Hepatic stellate cell (primary cell): ENCODE measurements around the gene PXT1.
"Not testable (repeated sequence)": the region's sequence is repeated elsewhere in the genome, so short reads cannot be mapped to it uniquely, and the experiment has no call there.

Source experiments
- DNase-seq: peaks from one replicate; pipeline ENCODE4 v3.0.0; 2011; ENCODE audit warnings: low spot score

Gene PXT1

DNA sequence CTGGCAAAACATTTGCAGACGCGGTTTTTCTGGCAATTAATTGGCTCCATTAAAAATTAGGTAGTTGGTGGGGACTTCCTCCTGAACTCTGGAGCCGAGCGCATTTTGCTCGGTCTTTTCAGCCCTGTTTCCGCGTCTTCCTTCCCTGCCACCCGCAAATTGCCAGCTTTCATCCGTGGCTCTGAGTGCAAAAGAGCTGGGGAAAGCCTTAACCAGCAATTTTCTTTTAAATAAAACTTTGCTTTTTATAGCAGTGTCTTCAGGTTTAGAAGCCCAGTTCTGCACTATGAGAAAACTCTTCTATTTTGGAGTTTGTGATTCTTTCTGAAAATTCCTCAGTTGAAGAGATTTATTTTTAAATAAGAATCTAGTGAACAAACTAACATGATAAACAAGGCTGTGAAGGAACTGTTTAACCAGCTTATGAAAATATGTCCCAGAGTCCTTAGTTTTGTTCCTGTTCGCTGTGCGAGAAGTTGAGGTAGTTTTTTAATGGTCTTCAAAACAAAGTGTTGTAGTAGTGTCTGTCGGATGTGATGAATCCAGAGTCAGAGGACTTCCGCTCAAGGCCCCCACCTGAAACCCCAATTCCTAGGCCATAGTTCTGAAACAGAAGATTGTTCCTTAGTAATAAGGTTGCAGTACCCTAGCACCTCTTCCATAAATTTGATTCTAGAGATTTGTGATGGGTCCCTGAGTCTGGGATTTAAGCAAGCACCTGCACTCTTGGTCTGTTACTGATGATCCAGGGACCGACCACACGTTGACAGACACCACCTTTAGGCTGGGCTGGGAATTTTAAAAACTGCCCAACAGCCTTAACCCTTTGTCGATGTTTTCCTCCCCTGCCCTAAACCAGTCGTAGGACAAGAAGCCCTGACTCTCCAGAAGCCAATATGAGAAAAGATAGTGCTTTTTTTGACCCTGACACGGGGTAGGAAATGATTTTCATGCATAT lies 1.1 kb upstream of the PXT1 start:
- peak; percentile 22 for DNase-seq

DNA sequence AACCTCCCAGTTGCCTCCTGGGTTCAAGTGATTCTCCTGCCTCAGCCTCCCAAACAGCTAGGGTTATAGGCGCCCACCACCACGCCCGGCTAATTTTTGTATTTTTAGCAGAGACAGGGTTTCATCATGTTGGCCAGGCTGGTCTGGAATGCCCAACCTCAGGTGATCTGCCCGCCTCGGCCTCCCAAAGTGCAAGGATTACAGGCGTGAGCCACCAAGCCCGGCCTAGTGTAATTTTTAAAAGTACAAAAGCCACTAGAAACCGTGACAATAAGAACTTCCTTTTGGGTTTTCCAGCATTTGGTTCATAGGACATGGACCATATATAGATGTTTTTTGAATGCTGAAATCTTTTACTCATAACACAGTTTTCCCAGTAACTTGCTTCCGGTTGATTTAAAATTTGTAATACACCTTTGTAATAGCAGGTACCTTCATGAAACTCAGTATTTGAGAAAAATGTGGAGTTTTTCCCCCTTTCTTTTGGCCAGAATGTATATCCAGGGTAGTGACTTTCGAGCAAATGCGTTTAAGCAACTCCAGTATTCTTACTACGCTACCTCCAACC lies 467 bp downstream of the PXT1 start:
- no peak for DNase-seq

DNA sequence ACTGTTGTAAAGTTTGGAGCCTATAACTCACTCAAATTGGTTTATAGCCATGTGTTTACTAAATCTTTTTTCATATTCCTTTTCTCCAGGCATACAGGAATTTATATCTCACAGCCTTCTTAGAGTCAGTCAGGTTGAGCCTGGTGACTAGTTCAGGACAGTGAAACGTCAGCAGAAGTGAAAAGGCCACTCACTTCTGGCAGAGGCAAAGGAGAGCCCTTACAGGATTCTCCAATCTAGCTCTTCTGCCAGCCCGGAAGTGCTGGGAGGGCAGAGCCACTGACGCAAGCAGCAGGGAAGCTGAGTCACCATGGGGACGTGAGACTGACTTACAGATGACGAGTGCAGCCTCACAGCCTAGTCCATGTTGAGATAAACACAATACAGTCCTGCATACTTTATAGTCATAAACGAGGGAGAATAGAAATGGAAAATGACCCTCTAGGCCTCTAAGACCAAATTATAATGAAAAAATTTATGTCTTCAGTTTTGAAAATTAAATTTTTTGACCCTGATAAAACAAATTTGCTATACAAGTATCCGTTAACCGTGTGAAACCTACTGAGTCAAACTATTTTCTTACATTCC lies 1.3 kb downstream of the PXT1 start:
- peak; percentile 97 for DNase-seq

DNA sequence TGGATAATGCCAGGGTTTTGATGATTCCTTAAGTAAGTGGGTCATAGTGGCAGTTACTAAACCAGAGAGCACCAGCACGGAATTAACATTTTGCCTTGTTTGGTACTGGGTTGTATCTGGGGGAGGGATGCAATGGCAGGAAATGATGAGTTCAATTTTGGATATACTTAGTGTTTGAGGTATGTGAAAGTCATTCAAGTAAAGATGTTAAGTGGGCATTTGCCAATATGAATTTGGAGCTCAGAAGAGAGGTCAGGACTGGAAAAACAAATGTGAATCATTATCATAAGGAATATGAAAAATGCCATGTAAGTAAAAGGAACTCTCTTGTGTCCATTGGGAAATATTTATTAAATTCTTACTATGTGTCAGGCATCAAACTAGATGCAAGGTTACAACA lies 6.2 kb downstream of the PXT1 start:
- peak; percentile 42 for DNase-seq

DNA sequence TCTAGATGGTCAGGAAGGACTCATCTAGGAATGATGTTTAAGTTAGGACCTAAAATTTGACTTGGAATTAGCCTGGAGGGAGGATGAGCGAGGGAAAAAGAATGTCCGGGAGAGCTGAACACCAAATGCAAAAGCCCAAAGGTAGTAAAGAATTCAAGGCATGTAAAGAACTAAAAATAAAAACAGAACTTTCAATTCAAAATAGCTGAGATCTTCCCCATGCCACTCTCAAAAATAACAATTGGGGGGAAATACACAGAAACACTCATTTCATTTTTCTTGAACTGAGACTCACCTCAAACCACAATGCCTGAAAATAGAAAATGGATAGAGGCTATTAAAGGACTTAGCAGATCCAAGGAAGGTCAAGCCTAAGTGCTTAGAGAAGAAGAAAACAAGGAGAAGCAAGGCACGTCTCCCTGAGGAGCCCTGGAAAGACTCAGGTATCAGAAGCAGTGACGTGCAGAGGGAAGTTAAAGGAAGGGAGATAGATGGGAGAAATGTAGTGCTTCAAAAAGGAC lies 10.4 kb downstream of the PXT1 start:
- DNase-seq: peak; percentile 22

DNA sequence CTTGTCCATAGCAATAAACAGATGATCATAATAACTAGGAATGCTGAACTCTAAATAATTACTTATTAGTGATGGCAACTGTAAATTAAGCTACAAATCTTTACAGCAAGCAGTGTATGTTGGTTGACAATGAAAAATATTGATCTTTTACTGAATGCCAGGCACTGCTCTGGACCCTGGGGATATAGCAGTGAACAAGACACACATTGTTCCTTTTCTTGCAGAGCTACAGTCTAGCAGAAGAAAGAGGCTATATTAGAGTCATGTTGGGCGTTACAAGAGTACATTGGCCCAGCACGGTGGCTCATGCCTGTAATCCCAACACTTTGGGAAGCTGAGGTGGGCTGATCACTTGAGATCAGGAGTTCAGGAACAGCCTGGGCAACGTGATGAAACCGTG lies 11.5 kb downstream of the PXT1 start:
- DNase-seq: no peak

DNA sequence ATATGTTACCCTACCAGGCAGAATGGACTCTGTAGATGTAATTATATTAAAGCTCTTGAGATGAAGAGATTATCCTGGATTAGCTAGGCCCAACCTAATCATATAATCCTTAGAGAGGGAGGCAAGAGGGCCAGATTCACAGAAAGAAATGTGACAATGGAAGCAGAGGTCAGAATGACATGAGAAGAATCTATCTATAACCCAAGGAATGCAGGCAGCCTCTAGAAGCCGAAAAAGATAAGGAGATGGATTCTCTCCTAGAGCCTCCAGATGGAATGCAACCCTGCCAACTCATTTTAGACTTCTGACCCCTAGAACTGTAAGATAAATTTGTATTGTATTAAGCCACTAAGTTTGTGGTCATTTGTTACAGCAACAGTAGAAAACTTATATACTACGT lies 12.3 kb downstream of the PXT1 start:
- DNase-seq: peak; percentile 17

DNA sequence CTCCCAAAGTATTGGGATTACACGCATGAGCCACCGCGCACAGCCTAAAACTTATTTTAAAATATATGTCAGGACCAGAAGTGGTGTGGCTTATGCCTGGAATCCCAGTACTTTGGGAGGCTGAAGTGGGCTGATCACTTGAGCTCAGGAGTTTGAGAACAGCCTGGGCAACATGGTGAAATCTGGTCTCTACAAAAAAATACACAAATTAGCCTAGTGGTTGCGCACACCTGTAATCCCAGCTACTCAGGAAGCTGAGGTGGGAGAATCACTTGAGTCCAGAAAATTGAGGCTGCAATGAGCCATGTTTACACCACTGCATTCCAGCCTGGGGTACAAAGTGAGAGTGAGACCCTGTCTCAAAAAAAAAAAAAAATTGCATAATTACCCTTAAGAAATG lies 13.7 kb downstream of the PXT1 start:
- DNase-seq: no peak

DNA sequence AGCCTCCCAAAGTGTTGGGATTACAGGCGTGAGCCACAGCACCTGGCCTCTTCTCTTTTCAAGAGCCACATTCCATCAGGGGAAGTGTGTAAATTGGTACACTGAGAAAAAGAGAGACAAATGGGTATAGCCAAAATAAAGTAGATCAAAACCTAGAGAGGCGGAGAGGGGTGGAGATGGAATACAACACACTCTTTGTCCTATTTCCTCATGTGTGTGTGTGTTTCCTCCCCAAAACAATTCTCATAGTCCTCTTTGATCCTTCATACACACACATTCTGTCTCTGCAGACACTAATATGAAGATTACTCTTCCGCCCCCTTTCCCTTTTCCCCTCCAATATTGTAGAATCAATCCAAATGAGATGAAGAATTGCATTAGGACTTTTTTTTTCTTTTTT lies 16.0 kb downstream of the PXT1 start:
- DNase-seq: no peak

DNA sequence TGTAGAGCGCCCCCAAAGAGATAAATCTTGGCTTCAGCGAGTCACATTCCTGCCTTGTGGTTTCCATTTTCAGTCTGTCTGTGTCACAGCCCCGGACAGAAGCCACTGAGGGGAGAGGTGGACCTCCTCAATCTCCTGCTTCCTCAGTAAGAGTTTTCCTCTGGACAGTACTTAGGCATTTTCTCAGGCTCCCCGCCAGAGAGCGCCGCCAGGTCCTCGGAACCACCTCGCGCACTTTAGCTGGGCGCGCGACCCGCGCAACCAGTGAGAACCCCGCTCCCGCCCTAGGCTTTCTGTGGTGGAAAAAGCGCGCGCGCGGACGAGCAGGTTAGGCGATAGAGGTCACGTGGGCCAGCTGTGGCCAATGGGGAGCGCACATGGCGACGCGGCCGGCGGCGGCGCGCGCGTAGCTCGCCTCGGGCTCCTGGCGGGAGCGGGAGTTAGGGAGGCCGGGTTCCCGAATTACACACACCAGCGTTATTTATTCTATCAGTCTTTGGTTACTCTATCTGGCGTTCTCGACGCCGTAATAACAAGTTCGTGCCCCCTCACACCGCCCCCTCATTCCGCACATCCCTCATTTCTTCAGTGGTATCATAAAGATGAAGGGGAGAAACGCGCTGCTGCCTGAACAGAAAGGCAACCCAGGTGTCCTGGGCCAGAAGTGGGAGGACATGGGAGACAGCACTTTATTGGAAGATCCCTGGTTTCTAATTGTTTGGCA lies 19.4 kb downstream of the PXT1 start:
- DNase-seq: peak; percentile 98

DNA sequence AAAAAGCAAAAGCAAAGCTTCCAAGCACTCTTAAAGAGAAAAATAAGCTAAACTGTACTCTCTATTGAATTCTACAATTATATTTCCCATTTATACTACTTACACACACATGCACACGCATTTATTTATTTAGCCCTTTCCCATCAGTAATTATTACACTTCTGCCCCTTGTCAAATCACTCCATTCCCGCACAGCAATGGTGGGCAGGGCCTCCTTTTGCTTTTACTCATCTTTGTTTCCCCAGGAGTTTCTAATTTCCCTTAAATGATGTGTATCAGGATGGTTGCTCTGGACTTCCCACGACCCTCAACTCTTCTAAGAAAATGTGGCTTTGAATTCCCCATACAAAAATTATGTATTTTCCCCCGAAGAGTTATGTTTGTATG lies 19.9 kb downstream of the PXT1 start:
- DNase-seq: no peak

DNA sequence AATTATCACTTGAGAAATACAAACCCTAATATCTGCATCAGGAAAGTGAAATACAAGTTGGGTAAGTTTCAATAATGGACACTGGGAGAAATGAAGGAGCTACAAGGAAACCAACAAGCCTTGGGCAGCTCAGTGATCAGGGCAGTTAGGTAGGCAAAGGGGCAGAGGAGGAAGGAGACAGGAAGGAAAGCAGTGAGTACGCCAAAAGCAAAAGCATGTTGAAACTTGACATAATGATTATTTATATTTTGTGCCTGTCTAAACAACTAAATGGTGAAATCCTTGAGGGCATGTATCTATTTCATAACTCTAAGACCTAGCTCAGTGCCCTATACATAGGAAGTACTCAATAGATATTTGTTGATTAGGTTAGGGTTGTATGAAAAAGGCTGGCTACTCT lies 23.3 kb downstream of the PXT1 start:
- DNase-seq: no peak

DNA sequence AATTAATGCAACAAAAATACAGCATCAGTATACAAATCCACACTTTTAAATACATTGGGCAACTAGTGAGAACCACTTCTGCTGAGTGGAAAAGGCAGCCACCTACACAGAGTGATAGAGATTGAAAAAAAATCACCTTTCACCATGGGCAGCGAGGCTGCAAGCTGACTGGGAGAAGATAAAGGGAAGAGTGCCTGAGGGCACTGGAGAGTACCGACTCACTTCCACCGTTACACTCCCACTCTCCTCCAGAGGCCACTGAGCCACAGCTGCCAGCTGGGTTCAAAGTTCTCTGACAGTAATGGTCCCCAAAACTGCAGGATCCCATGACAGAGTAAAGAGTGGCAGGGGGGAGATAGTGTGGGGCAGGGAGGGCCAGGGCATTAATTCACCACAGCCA lies 24.1 kb downstream of the PXT1 start:
- DNase-seq: no peak

DNA sequence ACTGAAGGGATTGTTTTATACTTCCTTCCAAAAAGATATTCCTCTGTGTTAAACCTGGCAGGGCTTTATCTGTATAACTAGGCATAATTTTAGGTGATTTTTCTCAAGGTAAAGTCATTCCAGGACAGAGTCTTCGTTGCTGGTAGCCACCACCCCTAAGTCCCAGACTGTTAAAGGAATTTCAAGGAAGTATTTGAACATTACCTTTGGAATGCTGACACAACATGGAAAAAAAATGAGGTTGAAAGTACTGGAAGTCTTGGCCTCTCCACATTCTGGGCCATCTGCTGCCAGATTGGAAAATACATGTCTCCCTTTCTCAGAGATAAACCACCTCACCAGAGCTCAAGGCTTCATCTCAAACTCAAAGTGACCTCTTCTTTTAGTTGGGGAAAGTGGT lies 28.2 kb downstream of the PXT1 start:
- no peak for DNase-seq

DNA sequence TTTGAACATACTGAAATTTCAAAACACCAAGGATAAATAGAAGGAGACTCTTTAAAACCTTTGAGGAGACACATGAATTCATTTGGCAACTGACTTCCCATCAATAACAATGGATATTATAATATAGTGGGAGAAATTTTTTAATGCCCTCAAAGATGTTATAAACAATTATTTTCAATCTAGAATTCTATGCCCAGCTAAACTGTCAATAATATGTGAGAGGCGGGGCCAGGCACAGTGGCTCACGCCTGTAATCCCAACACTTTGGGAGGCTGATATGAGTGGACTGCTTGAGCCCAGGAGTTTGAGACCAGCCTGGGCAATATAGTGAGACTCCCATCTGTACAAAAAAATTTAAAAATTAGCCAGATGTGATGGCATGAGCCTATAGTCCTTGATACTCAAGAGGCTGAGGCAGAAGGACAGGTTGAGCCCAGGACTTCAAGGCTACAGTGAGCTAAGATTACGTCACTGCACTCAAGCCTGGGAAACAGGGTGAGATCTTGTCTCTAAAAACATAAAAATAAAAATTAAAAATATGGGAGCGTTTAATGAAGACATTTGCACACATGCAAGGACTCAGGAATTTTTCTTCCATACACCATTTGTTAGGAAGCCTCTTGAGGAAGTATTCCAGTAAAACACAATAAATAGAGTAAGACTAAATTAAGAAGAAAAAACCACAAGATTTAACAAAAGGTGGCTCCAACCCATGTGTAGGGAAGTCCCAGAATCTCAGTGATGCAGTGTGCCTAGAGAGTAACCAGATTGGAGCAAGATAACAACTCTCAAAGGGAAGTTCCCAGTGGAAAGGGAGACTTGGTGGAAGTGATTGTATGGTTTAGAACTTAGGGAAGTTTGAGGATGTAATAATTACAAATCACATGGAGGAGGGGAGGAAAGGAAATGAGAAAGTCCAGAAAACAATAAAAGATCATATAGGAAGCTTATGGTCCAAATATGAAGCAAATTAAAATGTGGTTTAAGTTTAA lies 28.9 kb downstream of the PXT1 start:
- DNase-seq: no peak

DNA sequence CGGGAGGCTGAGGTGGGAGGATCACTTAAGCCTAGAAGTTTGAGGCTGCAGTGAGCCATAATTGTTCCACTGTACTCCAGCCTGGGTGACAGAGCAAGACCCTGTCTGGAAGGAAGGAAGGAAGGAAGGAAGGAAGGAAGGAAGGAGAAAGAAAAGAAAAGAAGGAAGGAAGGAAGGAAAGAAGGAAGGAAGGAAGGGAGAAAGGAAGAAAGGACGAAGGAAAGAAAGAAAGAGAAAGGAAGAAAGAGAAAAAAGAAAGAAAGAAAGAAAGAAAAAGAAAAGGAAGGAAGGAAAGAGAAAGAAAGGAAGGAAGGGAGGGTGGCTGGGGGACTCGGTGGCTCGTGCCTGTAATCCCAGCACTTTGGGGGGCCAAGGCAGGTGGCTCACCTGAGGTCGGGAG lies 32.9 kb downstream of the PXT1 start:
- not testable (repeated sequence) for DNase-seq

DNA sequence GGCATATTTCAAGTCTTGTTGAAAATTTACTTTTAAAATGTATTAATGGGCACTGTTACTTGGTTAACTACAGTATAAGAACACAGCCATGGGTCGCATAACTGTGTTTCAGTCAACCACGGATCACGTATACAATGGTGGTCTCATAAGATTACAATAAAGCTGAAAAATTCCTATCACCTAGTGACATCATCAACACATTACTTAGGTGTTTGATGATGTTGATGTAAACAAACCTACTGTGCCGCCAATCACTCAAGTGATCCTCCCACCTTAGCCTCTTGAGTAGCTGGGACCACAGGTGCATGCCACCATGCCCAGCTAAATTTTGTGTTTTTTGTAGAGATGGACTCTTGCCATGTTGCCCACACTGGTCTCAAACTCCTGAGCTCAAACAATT lies 38.5 kb downstream of the PXT1 start:
- no peak for DNase-seq

DNA sequence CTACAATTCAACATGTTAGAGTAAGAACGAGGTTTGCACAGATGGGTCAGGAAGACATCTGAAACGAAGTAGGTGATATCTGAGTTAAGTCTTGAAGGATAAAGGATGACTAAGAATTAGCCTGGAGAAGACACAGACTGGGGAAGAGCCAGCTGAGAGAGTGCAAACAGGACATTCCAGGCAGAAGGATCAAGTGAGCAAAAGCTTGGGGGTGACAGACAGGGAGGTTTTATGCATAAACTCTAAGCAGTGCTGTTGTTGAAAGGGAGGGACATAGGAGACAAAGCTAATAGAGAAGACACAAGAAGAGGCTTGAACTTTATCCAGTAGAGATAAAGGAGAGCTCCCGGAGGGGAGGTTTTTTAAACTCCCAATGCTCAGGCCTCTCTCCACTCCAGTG lies 40.2 kb downstream of the PXT1 start:
- DNase-seq: no peak

DNA sequence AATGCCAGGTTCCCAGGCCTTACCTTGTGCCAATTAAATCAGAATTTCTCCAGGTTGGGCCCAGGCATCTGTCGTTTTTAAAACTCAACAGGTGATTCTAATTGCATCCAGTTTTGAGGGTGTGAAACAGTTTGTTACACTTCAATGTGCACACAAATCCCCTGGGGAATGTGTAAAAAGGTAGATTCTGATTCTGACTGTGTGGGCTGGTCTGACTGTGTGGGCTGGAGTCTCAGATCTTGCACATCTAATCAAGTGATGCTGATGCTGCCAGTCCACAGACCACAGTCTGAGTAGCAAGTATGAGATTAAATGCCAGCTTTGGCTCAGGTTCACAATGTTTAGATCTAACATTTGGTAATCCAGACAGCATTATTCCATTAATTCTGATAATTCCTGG lies 42.7 kb downstream of the PXT1 start:
- DNase-seq: no peak

DNA sequence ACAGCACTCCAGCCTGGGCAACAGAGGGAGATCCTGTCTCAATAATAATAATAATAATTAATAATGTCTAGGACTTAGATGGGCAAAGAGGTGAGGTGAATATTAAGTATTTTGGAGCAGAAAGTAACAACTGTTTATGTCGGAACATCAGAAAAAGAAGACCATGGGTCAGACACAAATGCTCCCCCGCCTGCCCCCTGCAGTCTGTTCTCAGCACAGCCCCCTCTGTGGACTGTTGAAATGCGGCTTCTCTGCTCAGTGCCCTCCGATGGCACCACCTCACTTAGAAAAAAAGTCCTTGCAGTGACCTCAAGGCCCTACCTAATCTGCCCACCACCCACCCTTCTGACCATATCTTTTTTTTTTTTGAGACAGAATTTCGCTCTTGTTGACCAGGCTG lies 50.0 kb downstream of the PXT1 start:
- no peak for DNase-seq

DNA sequence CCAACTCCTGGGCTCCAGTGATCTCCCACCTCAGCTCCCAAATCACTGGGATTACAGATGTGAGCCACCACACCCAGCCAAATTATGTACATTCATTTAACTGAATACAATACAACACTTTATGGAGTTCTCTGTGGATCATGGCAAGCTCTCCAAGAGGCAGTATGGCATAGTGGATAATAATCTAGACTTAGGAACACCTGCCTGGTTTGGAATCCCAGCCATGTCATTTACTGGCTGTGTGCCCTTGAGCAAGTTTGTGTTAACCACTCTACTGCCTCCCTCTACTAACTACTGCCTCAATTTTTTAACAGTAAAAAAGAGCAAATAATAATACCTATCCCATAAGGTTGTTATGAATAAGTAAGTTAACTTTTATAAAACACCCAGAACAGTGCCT lies 53.3 kb downstream of the PXT1 start:
- DNase-seq: no peak
